ENCODE data around the gene NMNAT1. TPM values are rescaled to one million over a fixed set of nuclear protein-coding genes. Genes with fewer than 3 reads are reported as not detected.

The NMNAT1 gene
- total RNA-seq, 1 experiment from 2014 or later, result 2.8 TPM

GRCh38 chr1:9894115-9894514 is 49.2 kb upstream of the NMNAT1 start:
- H3K14ac ChIP-seq (ENCODE audit: insufficient read depth, low read length), result no peak overlapping the region
- no peak overlapping the region for H2AFZ ChIP-seq (ENCODE audit: low read length)
- H3K9me3 Mint-ChIP-seq, result no peaks in the 10 kb centered on the region; a peak in 1 of 5 replicates
- H3K4me1 Mint-ChIP-seq, result peaks cover 24 to 27% of the 10 kb centered on the region in 2 experiments
- H3K27ac Mint-ChIP-seq, result peak overlapping the region in 2 of 3 experiments; percentile 70 to 86; a peak in 3 of 7 replicates
- H4K20me1 ChIP-seq (ENCODE audit: control insufficient read depth, insufficient read depth, insufficient read length), result no peaks in the 10 kb centered on the region
- H3K36me3 Mint-ChIP-seq (ENCODE audit: insufficient read depth in 1 of 3, low read depth in 3 of 3), result peaks cover 0 to 3% (median 0%) of the 10 kb centered on the region in 3 experiments; a peak in 2 of 7 replicates
- DNase-seq, result no peak
- H2BK20ac ChIP-seq (ENCODE audit: low read depth, low read length, poor library complexity, severe bottlenecking), result no peak overlapping the region
- H2BK120ac ChIP-seq (ENCODE audit: low read depth, low read length, poor library complexity, severe bottlenecking), result no peak overlapping the region
- no peaks in the 10 kb centered on the region for H3K79me1 ChIP-seq (ENCODE audit: insufficient read depth, low read depth, low read length, poor library complexity, severe bottlenecking)
- H3K27ac ChIP-seq (ENCODE audit: insufficient read length, low read depth, low read length), result no peak overlapping the region
- no peaks in the 10 kb centered on the region for H3K23me2 ChIP-seq (ENCODE audit: insufficient read length, low read depth, low read length, poor library complexity, severe bottlenecking)
- no peak for TF ChIP-seq CTCF (conservative IDR thresholded peaks at IDR 0.05)
- no peak overlapping the region for H3K4me3 Mint-ChIP-seq
- H2BK15ac ChIP-seq (ENCODE audit: low read depth, low read length), result no peak overlapping the region
- peaks cover 9% of the 10 kb centered on the region; the same call in 1 of the 2 replicates for H3K4me1 ChIP-seq (ENCODE audit: insufficient read depth, low read length)
- no peak overlapping the region for H3K9ac ChIP-seq (ENCODE audit: extremely low read depth, insufficient read length, low read length)
- H3K79me2 ChIP-seq (ENCODE audit: insufficient read depth, low read length), result no peaks in the 10 kb centered on the region
- no peak overlapping the region for H3T11ph ChIP-seq (ENCODE audit: low read length)
- no peak overlapping the region for H3K4me2 ChIP-seq (ENCODE audit: insufficient read depth, insufficient read length, low read length)
- no peaks in the 10 kb centered on the region for H3K9me3 ChIP-seq (ENCODE audit: control insufficient read depth, low read depth, low read length)
- H4K8ac ChIP-seq (replicated peaks; ENCODE audit: insufficient read length, low read depth, low read length), result no peak overlapping the region
- H3K27me3 Mint-ChIP-seq (ENCODE audit: low read depth), result no peaks in the 10 kb centered on the region
- H3K18ac ChIP-seq (ENCODE audit: insufficient read length, low read depth, low read length), result no peak overlapping the region
- no CpG with 5 or more reads among the region's 3 CpGs for WGBS (ENCODE audit: extremely low coverage, insufficient read length, low lambda C conversion rate)
- no peak overlapping the region for H3K23ac ChIP-seq (ENCODE audit: insufficient read length, low read depth, low read length)
- H3K56ac ChIP-seq (ENCODE audit: insufficient read length, low read depth, low read length), result no peak overlapping the region
- H3K4ac ChIP-seq (ENCODE audit: low read depth, low read length), result no peak overlapping the region
- H2BK12ac ChIP-seq (ENCODE audit: insufficient read length, low read depth, low read length), result no peak overlapping the region
- no peak overlapping the region for H2AK5ac ChIP-seq (ENCODE audit: insufficient read length, low read length)
- H4K5ac ChIP-seq (ENCODE audit: insufficient read length, low read depth, low read length), result no peak overlapping the region
- no peaks in the 10 kb centered on the region for H3K27me3 ChIP-seq (ENCODE audit: insufficient read depth, low read length)
- H4K91ac ChIP-seq (ENCODE audit: insufficient read length, low read depth, low read length), result no peak overlapping the region
- H2BK5ac ChIP-seq (ENCODE audit: insufficient read length, low read length), result no peak overlapping the region
